GM19463 (cell line): ENCODE measurements around the gene ALDH18A1.
"Not testable (repeated sequence)": the region's sequence is repeated elsewhere in the genome, so short reads cannot be mapped to it uniquely, and the experiment has no call there.

Experiments used
- ATAC-seq: cut with Tn5 transposase; IDR thresholded peaks from one replicate; pipeline ENCODE4 v1.9.1; 2021; ENCODE audit warnings: mild to moderate bottlenecking, moderate library complexity; ENCODE audit not compliant: unreplicated experiment

ALDH18A1 gene

GRCh38 chr10:95656291-95657164 lies at the start of gene ALDH18A1:
Gene ALDH18A1 (minus strand): TSS chr10:95656711. CDS start chr10:95653377, 3,334 bp downstream.
- ATAC-seq: peak; percentile 90

DNA sequence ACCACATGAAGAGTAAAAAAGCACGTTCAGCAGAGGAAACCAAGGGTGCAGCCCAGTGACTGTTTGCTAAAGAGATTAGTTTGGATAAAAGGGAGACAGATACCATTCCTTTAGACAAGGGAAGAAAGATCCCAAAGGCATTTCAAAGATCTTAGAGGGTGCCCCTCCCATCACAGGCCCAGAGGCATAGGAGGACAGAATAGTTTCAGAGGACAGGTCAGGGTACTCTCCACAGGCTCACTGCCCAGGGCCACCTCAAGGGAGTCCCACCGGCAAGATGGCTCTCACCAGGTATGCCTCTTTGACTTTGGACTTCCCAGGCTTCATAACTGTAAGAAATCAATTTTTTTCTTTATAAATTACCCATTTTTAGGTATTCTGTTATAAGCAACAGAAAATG lies 41.9 kb upstream of the ALDH18A1 start:
- ATAC-seq: no peak

DNA sequence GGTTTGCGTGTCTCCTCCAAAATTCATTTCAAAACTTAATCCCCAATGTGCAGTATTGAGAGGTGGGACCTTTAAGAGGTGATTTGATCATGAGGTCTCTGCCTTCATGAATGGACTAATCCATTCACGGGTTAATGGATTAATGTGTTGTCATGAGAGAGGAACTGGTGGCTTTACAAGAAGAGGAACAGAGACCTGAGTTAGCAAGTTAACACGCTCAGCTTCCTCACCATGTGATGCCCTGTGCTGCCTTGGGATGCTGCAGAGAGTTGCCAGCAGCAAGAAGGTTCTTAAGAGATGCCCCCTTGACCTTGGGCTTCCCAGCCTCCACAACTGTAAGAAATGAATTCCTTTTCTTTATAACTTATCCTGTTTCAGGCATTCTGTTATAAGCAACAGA lies 40.9 kb upstream of the ALDH18A1 start:
- peak; percentile 20 for ATAC-seq

DNA sequence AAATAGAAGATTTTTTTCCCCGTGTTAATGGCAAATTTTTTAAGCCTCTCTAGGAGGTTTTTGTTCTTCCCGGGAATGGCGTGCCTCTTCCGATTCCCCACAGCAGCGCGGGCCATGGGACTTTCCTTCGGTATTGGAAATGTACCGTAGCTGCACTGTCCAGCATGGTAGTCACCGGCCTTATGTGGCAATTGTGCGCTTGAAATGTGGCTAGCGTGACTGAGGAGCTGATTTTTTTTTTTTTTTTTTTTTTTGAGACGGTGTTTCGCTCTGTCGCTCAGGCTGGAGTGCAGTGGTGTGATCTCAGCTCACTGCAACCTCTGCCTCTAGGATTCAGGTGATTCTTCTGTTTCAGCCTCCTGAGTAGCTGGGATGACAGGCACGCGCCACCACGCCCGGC lies 38.2 kb upstream of the ALDH18A1 start:
- ATAC-seq: no peak

GRCh38 chr10:95693668-95694534 lies 37.4 kb upstream of the ALDH18A1 start, which contains the start of gene TCTN3:
Gene TCTN3 (minus strand): TSS chr10:95693927. CDS start chr10:95693899, 28 bp downstream.
- peak; percentile 99 for ATAC-seq

GRCh38 chr10:95693071-95693667 lies 36.7 kb upstream of the ALDH18A1 start:
- ATAC-seq: no peak

- no peak for ATAC-seq
Measured at GRCh38 chr10:95691281-95691680, 34.8 kb upstream of the ALDH18A1 start.

GRCh38 chr10:95688648-95689047 lies 32.1 kb upstream of the ALDH18A1 start:
- no peak for ATAC-seq

GRCh38 chr10:95683966-95684365 lies 27.5 kb upstream of the ALDH18A1 start:
- no peak for ATAC-seq

DNA sequence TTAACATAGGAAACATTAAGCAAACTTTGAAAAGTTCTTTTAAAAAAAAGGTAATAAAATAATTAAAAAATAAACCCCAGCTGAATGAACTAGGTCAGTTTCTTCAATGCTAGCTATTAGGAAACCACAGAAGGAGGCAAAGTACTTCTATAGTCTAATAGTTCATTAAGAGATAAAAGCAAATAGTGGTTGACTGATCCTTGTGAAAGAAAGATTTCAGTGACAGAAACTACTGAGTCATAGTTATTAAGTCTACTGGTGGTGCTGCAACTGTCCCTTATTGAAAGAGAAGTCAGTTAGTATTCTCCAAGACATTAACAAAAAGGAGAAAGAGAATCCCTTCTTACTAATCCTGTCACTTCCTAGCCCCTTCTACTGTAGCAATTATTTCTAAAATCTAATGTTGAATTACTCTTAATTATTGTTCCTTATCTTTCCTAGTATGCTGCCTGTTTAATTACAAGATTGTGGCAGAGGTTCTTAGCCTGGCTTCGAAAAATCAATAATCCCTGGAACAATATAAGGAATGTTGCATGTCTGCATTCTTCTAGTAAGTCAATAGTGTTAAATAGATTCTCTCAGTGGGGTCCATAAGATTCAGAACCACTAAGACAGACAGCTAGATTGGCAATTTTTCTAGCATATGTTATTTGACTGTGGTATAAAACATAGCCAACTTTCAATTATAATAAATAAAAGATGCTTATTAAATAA lies 19.0 kb upstream of the ALDH18A1 start:
- ATAC-seq: no peak

- no peak for ATAC-seq
Measured at GRCh38 chr10:95674643-95675042, 18.1 kb upstream of the ALDH18A1 start.

- ATAC-seq: not testable (repeated sequence)
Measured at GRCh38 chr10:95672641-95673040, 16.1 kb upstream of the ALDH18A1 start.

- no peak for ATAC-seq
Measured at GRCh38 chr10:95664543-95664942, 8.0 kb upstream of the ALDH18A1 start.

DNA sequence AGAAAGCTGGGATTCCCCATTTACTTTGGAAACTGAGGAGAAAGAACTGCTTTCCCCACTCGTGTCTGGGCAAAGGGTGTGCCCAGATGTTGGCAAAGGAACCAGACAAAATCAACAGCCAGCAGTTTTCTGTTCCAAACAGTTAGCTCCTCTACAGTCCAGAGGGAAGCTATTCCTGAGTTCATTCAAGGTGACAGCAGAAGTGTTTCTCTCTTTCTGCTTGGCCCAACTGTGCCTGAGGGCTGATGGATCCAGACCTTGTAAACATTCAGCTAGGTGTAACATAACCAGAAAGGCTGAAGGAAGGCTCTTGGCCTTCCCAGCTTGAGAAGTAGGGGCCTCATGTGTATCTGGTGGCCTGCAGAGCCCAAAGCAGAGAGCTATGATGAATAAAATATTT lies 7.0 kb upstream of the ALDH18A1 start:
- no peak for ATAC-seq

DNA sequence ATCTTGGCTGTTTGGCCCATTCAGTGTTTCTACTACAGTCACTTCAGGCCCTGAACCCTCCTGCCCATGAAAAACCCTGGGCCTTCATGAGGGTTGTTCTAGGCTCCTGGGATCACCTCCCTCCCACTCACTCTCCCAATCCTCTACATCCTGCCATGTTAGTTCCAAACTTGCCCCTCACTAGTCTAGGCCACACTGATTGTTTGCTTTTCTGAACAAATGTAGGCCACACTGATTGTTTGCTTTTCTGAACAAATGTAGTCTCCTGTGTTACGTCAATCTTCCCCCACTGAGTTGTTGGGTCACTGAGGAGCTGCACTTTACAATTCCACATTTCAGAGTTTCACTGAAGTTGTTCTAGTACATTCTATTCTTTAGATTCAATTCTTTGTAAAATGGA lies 5.3 kb upstream of the ALDH18A1 start:
- ATAC-seq: no peak

DNA sequence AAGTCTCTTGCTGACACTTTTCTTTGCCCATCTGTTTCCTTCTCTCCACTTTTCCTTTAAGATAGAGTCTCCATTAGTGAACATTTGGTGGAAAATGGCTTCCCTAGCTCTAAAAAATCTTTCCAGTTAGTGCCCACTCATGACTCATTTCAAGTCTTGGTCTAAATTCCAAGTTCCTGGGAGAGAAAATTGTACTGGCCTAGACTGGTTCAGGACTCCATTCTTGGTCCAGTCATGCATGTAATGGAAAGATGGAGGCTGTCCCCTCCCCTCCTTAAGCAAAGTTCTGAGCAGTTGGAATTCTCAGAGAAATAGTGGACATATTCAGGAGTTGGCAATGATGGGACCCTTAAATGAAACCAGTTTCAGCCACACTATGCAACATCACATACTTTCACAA lies 3.8 kb upstream of the ALDH18A1 start:
- ATAC-seq: no peak

DNA sequence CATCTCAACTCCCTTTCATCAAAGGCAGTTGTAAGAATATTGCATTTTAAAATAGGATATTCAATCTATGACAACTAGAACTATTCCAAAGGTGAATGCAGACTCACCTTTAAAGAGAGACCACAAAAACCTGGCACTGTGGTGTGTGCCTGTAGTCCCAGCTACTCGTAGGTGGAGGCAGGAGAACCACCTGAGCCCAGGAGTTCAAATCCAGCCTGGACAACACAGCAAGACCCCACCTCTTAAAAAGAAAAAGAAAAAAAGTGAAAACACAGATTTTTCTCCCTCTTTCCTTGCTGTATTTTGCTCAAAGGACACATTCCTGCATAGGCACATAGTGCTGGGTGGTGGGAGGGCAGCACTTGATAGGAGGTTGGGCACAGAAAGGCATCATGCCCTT lies 739 bp upstream of the ALDH18A1 start:
- no peak for ATAC-seq

GRCh38 chr10:95655571-95656290 lies 780 bp downstream of the ALDH18A1 start:
- peak; percentile 5 for ATAC-seq

DNA sequence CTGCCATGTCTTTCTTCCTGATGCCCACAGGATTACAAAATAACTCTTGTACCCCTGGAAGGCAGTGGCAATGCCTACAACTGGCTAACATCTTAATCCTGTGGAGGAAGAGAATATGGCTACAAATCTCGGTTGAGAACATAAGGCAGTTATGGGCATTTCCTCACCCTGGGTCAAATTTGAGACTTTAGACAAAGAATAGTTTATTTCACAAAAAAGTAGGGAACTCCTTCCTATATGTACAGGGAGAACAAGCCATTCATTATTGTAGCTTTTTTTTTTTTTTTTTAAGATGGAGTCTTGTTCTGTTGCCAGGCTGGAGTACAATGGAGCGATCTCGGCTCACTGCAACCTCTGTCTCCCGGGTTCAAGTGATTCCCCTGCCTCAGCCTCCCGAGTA lies 2.6 kb downstream of the ALDH18A1 start:
- no peak for ATAC-seq
